GM18867 (cell line): ENCODE data around the gene ADCY3.

Experiments
- ATAC-seq: cut with Tn5 transposase; IDR thresholded peaks from one replicate; pipeline ENCODE4 v1.9.1; 2021; ENCODE audit warnings: mild to moderate bottlenecking, moderate library complexity; ENCODE audit not compliant: unreplicated experiment

The ADCY3 gene

DNA sequence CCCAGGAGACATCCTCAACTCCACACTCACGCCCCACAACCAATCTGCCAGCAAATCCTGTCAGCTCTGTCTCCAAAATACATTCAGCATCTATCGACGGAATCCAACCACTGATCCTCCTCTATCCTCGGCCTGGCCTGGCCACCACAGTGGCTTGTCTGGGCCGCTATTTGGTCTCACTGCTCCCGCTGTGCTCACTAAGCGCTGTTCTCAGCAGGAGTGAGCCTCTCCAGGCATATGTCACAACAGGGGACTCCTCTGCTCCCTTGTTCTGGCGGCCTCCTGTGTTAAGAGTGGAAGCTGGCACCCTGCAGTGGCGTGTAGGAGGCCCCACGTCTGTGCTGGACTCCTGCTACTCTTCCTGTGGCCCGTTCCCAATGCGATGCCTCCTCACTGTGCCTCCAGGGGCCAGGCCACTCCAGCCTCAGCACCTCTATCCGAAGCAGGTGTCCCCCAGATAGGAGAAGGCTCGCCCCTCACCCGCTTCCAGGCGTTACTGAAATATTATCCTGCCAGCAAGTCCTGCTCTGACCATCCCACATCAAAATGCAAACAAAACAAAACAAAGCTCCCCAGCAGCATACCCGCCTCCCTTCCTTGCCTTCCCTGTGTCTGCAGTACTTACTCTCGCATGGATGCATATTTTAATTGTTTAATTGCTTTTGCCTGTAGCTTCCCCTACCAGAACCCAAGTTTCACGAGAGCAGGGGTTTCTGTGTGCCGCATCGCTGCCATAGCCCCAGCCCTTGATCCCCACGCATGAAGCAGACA, 86.9 kb downstream of the ADCY3 start:
- ATAC-seq: no peak

DNA sequence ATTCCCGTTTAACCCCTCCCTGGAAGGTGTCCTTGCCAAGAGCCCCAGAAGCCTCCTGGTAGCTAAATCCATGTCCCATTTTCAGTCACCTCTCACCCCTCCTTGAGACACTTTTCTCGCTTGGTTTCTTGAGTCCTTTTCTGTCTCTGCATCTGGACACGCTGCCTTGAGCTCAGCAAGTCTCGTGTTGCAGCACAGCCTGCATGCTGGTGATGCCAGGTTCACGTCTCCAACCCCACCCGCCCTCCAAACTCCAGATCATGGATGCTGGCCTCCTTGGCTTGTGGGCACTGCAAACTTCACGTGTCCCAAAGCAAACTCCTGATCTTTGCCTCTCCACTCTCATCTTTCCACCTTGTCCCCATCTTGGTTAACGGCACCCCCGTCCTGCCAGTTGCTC, 87.5 kb downstream of the ADCY3 start:
- ATAC-seq: no peak

DNA sequence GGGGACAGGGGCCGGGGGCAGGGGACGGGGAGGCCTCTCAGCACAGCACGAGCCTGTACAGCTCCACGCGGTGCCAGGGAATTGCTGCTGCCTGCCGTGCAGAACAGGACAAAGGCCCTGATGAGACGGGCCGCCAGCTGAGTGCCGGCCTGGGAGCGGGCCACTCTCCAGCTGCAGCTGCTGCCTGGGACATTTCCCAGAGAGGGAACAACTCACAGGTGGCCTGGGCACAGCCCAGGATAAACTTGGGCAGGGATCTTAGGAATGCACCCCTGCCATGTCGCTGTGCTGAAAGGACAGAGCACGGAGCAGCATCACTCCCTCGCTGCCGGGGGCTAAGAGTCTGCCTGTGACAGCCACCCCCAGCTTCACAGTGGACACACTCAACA, 88.0 kb downstream of the ADCY3 start:
- ATAC-seq: no peak

DNA sequence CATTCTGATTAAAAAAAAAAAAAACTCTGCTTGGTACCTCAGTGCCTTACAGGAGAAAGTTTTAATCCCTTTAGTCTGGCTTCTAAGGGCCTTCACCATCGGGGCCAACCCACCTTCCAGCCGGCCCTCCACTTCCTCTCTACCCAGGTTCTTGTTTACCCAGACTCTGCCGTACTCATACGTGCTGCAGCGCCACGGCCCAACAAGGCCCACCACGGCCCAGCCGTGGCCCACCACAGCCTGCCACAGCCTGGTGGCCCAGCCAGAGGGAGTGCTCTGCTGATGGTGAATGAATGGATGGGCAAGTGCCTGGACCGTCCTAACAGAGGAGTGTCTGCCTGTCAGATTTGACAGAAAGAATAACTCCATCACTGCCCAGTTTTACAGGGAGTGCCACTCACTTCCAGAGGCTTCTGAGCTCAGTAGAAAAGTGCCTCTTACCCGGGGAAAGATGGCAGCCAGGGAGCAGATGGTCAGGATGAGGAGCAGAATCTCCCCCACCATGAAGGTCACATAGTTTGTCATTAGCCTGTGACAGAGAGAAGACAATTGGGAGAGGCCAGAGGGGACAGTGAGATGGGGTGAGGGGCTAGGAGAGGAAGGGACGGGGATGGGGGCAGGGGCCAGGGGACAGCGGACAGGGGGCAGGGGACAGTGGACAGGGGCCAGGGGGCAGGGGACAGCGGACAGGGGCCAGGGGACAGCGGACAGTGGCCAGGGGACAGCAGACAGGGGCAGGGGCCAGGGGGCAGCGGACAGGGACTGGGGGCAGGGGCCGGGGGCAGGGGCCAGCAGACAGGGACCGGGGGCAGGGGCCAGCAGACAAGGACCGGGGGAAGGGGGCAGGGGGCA, 88.6 kb downstream of the ADCY3 start:
- ATAC-seq: no peak

DNA sequence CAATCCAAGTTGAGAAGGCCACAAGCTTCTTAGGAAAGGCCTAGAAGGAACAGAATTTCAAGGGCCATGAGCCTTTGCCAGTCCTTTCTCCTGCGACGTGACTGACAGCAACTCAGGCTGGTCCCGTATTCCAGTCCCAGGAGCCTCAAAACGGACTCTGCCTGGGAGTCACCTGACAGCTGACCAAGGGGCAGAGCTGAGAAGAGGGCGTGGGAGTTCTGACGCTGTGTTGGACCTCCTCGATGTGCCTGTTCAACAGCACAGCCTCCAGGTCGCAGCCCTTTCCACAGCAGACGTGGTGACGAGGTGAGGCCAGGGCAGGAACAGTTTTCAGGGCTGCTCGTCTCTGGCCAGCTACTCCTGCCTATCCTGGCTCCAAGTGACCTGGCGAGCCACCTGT, 89.3 kb downstream of the ADCY3 start:
- ATAC-seq: no peak

DNA sequence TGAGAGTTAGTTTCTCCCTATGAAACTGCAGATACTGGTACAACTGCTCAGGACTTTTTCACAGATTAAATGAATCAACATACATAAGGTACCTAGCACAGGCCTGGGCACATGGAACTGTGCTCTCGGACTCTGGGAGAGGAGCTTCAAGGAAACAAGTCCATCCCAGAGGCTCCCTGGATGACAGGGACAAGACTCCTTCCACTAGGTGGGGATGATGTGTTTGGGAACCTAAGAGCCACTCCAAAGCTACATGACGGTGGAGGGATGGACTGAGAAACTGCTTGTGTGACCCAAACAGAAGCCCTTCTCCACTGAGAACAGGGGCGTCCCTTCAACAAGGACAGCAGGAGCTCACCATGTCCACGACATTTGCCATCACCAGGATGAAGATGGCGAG, 89.7 kb downstream of the ADCY3 start:
- no peak for ATAC-seq

DNA sequence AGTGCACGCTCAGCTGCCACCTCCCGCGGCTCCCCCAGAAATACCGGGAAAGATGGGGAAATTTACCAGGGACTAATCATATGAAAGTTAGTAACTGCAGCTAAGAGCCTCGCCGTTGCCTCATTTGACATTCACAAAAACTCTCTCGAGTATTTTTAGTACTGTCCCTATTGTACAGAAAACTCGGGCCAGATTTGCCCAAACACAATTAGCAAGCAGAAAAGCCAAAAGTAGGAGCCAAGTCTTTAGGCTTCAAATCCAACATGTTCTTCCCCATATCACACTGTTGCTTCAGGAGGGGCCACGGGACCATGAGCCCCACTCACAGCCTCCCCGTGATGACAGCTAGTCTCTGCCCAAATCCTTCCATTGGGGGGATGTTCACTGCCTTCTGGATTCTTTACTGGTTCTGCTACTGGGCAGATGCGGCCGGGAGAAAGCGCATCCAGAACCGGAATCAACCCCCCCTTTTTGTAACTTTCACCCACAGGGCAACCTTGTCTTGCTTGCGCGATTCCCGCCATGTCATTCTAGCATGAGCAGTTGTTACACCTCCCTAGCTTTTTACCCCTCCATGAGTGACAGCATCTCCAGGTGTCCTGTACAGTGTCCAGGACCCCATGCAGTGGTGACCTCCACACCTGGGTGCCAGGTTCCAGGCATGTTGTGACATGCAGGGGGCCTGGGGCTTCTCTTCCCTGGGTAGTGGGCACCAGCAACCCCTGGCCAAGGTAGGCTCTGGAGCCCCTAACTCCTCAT, 91.6 kb downstream of the ADCY3 start:
- ATAC-seq: no peak

DNA sequence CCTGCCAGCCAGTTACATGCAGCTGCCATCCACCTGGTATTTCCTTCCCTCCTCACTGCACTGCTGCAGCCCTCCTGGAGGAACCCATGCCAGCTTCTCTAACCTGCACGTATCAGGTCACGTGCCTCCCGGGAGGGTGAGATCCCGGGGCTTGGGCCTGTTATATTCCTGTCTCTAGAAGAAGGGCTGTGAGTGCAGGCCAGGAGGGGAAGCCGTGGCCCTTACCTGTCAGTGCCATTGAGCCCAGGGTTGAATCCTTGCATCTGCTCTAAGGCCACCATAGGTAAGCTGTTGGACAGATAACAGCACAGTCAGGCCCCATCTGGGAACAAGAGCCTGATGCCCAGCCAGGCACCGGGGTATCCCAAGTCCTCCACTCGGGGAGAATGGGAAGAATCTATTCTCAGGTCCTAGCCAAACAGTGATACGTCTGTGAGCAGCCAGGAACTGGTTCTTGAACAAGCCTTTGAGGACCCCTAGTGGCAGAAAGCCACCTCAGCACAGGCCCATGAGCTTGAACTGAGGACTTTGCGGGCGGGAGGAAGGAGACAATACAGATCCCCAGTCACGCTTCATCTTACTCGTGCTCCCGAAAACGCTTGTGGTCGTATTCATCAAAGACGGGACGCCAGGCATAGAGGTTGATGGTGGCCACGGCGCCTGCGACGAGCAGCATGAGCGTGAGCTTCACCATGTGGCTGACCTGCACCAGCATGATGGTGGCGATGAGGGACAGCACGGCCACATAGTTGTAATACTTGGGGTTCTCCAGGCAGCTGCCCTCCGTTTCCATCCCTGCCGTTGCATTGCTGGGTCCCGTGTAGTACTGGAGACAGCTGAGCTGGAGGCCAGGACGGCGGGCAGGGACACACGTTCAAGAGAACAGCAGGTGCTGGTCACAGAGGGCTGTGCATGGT, 92.5 kb downstream of the ADCY3 start:
- ATAC-seq: peak; percentile 80

DNA sequence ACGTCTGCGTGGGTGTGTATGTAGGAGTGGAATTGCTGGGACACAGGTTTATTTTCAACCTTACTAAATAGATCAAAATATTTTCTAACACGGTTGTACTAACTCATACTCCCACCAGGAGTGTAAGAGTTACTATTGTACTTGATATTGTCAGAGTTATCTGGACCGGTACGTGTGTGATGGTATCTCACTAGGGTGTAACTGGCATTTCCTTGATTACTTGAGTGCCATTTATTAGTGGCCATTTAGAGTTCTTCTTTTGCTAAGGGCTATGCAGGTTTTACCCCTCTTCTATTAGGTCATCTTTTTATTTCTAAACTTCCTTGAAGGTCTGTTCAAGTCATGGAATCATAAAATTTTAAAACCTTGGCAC, 93.3 kb downstream of the ADCY3 start:
- no peak for ATAC-seq

DNA sequence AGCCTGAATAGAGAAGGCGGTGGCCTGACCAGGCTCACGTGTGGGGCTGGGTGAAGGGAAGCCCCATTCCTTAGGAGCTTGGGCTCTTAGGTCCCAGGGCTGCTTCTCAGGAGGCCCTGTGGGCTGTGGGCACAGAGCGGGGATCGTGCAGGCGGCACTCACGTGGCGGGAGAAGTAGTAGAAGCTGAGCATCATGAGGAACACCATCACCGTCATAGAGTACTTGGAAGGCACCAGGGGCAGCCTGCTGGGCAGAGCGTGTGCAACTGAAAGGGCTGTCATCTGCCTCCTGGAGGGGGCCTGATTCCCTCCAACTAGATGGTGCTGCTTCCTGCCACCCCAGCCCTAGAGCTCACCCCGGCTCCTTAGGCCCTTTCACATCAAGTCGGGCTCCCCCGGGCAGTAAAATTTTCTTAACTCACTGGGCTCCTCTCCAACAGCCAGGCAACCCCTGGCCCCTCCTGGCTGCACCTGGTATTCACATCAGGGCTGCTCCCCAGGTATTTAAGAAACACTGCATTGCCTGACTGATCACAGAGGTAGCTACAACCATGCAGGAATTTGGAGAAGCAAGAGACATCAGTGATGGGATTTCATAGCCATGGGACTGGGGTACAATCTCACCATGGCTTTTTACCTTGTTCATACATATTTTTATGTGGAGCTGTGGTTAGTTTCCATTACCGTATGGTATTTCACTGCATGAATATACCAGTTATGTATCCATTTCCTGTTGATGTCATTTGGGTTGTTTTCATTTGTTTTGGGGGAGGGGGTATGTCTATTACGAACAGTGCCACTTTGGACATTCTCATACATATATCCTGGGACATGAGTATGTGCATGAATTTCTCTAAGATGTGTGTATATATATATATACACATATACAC, 93.9 kb downstream of the ADCY3 start:
- ATAC-seq: no peak

DNA sequence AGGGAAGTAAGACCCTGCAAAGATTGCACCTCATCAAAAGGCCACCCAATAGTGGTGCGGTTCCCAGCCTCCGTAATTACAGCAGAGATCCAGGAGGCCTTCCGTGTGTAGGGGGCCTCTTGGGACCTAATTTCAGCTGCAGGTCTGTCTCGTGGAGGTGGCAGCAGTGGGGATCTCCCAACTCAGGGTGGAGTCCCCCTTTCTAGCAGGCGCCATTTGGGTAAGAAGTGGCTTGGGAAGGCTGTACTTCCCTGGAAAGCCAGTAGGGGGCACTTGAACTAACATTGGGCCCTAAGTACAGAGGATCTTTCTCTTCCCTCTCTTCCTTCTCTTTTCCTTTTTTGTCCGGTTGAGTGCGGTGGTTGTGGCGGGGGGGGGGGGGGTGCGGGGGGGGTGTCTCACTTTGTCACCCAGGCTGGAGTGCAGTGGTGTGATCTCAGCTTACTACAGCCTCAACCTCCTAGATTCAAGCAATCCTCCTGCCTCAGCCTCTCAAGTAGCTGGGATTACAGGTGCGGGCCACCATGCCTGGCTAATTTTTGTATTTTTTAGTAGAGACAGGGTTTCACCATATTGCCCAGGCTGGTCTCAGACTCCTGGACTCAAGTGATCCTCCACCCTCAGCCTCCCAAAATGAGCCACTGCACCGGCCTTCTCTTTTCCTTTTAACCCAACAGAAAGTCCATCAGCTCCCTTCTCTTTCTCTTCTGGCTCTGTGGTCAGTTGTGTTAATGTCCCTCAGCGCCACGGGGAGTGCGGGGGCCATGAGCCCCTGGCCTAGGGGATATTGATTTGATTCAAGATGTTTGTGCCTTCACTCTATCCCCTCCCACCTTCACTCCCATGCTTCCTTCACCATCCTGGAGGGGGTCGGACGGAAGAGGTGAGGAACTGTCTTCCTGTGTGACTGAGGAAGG, 94.8 kb downstream of the ADCY3 start:
- ATAC-seq: no peak

DNA sequence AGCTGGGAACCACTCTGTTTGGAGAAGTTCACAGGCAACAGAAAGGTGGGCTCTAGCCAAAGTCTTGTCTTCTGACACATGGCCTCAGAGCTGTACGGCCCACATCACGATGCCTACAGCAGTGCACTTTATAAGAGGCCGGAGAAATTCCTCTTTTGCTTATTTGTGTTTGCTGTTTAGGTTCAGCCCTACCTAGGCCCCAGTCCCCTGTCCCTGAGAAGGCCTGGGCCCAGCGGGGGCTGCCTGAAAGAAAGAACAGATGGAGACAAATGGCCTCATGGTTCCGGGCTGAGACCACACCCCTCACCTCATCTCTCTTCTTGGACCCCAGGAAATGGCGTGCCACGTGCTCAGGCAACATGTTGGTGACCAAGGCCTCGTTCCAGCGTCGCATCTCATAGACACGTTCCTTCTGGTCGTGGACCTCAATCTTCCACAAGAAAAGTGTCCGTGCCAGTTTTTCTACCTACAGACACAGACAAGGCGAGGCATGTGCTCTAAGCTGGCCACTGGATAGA, 95.9 kb downstream of the ADCY3 start:
- ATAC-seq: no peak

DNA sequence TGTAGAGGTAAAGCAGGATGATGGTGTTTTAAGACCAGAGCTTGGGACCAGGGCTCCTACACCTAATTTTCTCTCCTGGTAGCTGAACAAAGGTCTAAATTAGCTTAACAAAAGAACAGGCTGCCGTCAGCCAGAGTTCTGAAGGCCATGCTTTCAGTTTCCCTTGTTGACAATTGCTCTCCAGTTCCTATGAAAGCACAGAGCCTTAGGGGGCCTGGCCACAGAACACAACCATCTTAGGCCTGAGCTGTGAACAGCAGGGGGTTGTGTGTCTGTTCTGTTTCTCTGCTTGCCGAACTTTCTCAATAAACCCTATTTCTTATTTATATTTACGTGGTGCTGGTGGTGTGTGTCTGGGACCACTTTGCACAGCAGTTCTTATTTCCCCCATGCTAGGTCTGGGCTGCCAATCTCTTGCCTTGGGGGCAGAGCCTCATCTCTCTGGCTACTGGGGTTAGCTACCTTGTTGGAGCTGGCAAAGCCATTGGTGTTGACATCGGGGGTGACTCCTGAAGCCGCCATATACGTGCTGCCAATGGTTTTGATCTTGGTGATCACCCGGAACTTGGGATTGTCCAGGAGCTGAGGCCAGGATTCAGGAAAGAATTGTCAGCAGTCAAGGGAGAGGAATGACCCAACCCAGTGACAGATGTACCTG, 97.9 kb downstream of the ADCY3 start:
- no peak for ATAC-seq

DNA sequence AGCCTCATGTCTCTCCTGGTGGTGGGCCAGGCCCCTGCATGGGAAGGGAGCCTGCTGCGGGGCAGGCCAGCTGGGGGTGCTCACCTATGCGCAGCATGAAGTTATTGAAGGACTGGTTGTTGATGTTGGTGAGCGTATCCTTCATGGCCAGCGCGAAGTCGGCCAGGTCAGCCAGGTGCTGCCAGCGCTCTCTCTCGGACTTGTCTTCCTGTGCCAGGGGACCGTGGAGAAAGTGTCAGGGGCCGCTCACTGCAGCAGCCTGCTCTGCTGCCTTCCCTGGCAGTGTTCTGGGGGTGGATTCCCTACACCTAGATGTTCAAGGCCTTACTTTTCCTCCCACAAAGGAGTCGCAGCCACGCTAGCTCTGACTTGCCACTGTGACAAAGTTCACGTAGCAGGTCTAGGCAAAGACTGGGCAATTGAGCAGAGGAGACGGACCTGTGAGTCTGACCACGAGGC, 98.6 kb downstream of the ADCY3 start:
- no peak for ATAC-seq

DNA sequence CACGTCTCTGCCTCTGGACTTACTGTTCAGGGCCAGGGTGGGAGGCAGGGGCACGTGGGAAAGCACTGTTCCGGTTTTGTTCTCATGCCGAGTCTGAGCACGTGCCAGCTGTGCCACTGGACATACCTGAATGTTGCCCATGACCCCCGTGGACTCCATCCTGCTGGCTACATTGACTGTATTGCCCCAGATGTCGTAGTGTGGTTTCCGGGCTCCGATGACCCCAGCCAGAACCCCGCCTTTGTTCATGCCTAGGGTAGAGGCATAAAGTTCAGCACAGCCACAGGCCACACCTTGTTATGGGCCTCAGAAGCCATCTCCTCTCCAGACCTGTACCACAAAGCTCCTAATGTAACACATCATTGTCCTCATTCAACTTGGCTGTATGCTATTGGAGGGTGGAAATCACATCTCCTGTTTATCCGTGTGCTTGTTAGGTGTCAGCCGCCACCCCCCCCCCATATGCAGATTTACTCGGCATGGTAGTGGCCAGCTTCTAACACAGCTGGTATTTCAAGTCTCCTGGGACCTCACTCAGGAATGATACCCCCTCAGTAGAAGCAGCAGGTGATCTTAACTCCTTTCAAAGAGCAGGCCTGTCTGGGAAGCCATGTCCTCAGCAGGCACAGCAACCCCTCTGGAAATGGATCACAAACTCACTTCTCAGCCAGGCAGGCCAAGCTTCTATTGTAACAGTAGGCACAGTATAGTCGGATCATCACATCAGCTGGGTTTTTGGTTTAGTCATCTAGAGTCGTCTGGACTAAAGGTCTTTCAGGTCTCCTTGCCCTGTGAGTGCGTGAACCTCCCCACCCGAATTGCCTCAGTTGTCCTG, 99.2 kb downstream of the ADCY3 start:
- no peak for ATAC-seq

DNA sequence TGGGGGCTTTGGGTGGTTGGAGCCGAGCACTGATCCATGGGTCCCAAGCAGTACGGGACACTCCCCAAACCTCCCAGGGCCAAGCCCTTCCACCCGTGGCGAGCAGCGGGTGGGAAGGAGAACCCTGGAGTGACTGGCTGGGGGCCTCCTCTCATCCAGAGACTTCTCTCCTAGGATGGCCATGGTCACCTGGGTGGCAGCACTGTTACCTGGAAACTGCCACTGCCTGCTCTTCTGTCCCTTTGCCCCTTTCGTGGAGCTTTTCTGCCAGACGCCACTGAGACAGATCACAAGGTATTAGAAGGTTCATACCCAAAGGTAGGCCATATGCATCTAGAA, 99.9 kb downstream of the ADCY3 start:
- no peak for ATAC-seq
